A549 (cell line): ENCODE results near the gene DOCK1. TPM values are rescaled to one million over a fixed set of nuclear protein-coding genes. Genes with fewer than 3 reads are reported as not detected.

Source experiments
- ATAC-seq, 2 experiments: fragments of 200-7000 bp in 1 of 2; fragments of >200 bp in 1 of 2; cut with Nextera tagmentation in 1 of 2; cut with Tn5 transposase in 1 of 2; 3 replicates each; pipeline versions ENCODE4 v1.8.0 to v1.9.1; 2018 to 2020; ENCODE audit warnings: mild to moderate bottlenecking in 1 of 2, moderate library complexity in 1 of 2
- CTCF ChIA-PET: fragments of 300-600 bp; sonication (Branson Sonifier 250); formaldehyde crosslinking; extraction: SDS; loops from one replicate; lab custom pipeline; 2021; ENCODE audit warnings: antibody characterized with exemption, inconsistent platforms; lab: Yijun Ruan, JAX
- POLR2A ChIA-PET: fragments of 350-600 bp; formaldehyde crosslinking; extraction: SDS; loops from one replicate; lab custom pipeline; 2021; ENCODE audit warnings: antibody characterized with exemption, inconsistent platforms; lab: Yijun Ruan, JAX
- DNase-seq, 2 experiments: peaks; one replicate each; pipeline versions ENCODE4 v3.0.0 to v3.0.0-alpha.2; 2011 to 2016; ENCODE audit warnings: low read depth in 1 of 2, low spot score in 1 of 2
- FAIRE-seq: peaks from 2 replicates; lab custom pipeline; 2011; peaks lifted over from hg19 to GRCh38; lab: Jason Lieb, UNC
- H3K27ac ChIP-seq, 2 experiments: fragments of >200 bp; sonication (Bioruptor Twin); formaldehyde crosslinking; 3 replicates each; pipeline ENCODE4 v1.5.1; 2016 to 2017
- H3K4me1 ChIP-seq: fragments of >200 bp; sonication (Bioruptor Twin); formaldehyde crosslinking; 3 replicates; pipeline ENCODE4 v1.6.1; 2016
- H3K4me2 ChIP-seq: fragments of >200 bp; sonication (Bioruptor Twin); formaldehyde crosslinking; 3 replicates; pipeline ENCODE4 v1.6.1; 2016
- H3K4me3 ChIP-seq: fragments of >200 bp; sonication (Bioruptor Twin); formaldehyde crosslinking; 3 replicates; pipeline ENCODE4 v1.5.1; 2016
- H3K9me3 ChIP-seq: fragments of >200 bp; sonication (Bioruptor Twin); formaldehyde crosslinking; 3 replicates; pipeline ENCODE4 v1.6.1; 2016
- CEBPB ChIP-seq, 2 experiments: fragments of >200 bp in 1 of 2; sonication (Bioruptor Twin) in 1 of 2; formaldehyde crosslinking in 1 of 2; IDR thresholded peaks; 2 replicates each; pipeline ENCODE4 v1.6.1; 2012 to 2016
- CHD2 ChIP-seq: fragments of 150-350 bp; IDR thresholded peaks from 2 replicates; pipeline ENCODE4 v1.6.1; 2014; ENCODE audit warnings: low read length; ENCODE audit not compliant: partially characterized antibody
- CHD4 ChIP-seq: fragments of 200-600 bp; sonication (generic); IDR thresholded peaks from 2 replicates; pipeline ENCODE4 v1.6.1; 2016; ENCODE audit warnings: antibody characterized with exemption, mild to moderate bottlenecking, borderline replicate concordance
- E2F6 ChIP-seq: IDR thresholded peaks from 2 replicates; pipeline ENCODE4 v1.6.1; 2012; ENCODE audit warnings: low read depth, borderline replicate concordance
- EHMT2 ChIP-seq: fragments of 200-600 bp; sonication (generic); IDR thresholded peaks from 2 replicates; pipeline ENCODE4 v1.6.1; 2016; ENCODE audit warnings: antibody characterized with exemption, low read depth, mild to moderate bottlenecking, moderate library complexity
- ESRRA ChIP-seq: fragments of 150-350 bp; IDR thresholded peaks from 2 replicates; pipeline ENCODE4 v1.6.1; 2014; ENCODE audit warnings: mild to moderate bottlenecking, low read length, borderline replicate concordance
- FOSB ChIP-seq: fragments of 250-450 bp; sonication (Bioruptor Pico); IDR thresholded peaks from 2 replicates; pipeline ENCODE4 v1.5.0; 2020; ENCODE audit warnings: mild to moderate bottlenecking, moderate library complexity
- GATA3 ChIP-seq: IDR thresholded peaks from 2 replicates; pipeline ENCODE4 v1.6.1; 2012; ENCODE audit warnings: borderline replicate concordance
- HDAC2 ChIP-seq: fragments of 200-600 bp; sonication (generic); IDR thresholded peaks from 2 replicates; pipeline ENCODE4 v1.6.1; 2016
- HES2 ChIP-seq: fragments of >200 bp; sonication (Bioruptor Twin); formaldehyde crosslinking; IDR thresholded peaks from 2 replicates; pipeline ENCODE4 v1.6.1; 2016
- HEYL ChIP-seq: fragments of 250-450 bp; sonication (Bioruptor Pico); IDR thresholded peaks from 2 replicates; pipeline ENCODE4 v1.8.0; 2021; ENCODE audit warnings: mild to moderate bottlenecking, moderate library complexity
- HOXB13 ChIP-seq: fragments of 250-450 bp; sonication (Bioruptor Pico); IDR thresholded peaks from 2 replicates; pipeline ENCODE4 v1.5.0; 2020; ENCODE audit warnings: low read depth, mild to moderate bottlenecking, moderate library complexity
- HOXB5 ChIP-seq: fragments of 250-450 bp; sonication (Bioruptor Pico); IDR thresholded peaks from 2 replicates; pipeline ENCODE4 v1.5.0; 2020; ENCODE audit warnings: mild to moderate bottlenecking, moderate library complexity
- JUN ChIP-seq, 2 experiments: fragments of >200 bp; sonication (Bioruptor Twin); formaldehyde crosslinking; IDR thresholded peaks; 2 replicates in 1 of 2; 3 replicates in 1 of 2; pipeline ENCODE4 v1.6.1; 2016 to 2017
- KDM5A ChIP-seq: fragments of 200-600 bp; sonication (generic); IDR thresholded peaks from 2 replicates; pipeline ENCODE4 v1.6.1; 2016; ENCODE audit warnings: antibody characterized with exemption, mild to moderate bottlenecking
- MAFK ChIP-seq: fragments of 450-650 bp; IDR thresholded peaks from 2 replicates; pipeline ENCODE4 v1.6.1; 2014; ENCODE audit not compliant: partially characterized antibody
- MAX ChIP-seq: IDR thresholded peaks from 2 replicates; pipeline ENCODE4 v1.6.1; 2012
- NPAS2 ChIP-seq: fragments of 250-450 bp; sonication (Bioruptor Pico); IDR thresholded peaks from 2 replicates; pipeline ENCODE4 v1.8.0; 2022; ENCODE audit warnings: mild to moderate bottlenecking, moderate library complexity, borderline replicate concordance
- NR3C1 ChIP-seq: fragments of >200 bp; sonication (Bioruptor Twin); formaldehyde crosslinking; IDR thresholded peaks from 3 replicates; pipeline ENCODE4 v1.6.1; 2017
- RARB ChIP-seq: fragments of 250-450 bp; sonication (Bioruptor Pico); IDR thresholded peaks from 2 replicates; pipeline ENCODE4 v1.8.0; 2021; ENCODE audit warnings: mild to moderate bottlenecking, moderate library complexity
- RCOR1 ChIP-seq: fragments of 150-350 bp; IDR thresholded peaks from 2 replicates; pipeline ENCODE4 v1.6.1; 2014; ENCODE audit warnings: antibody characterized with exemption, low read length, low read depth
- SREBF2 ChIP-seq: fragments of 450-650 bp; IDR thresholded peaks from 2 replicates; pipeline ENCODE4 v1.6.1; 2014; ENCODE audit warnings: mild to moderate bottlenecking, moderate library complexity
- TFCP2L1 ChIP-seq: fragments of 250-450 bp; sonication (Bioruptor Pico); IDR thresholded peaks from 2 replicates; pipeline ENCODE4 v1.5.0; 2021; ENCODE audit warnings: mild to moderate bottlenecking
- ZC3H11A ChIP-seq: fragments of 450-650 bp; IDR thresholded peaks from 2 replicates; pipeline ENCODE4 v1.6.1; 2014; ENCODE audit warnings: antibody characterized with exemption, mild to moderate bottlenecking
- ZNF302 ChIP-seq: fragments of 250-450 bp; sonication (Bioruptor Pico); IDR thresholded peaks from 2 replicates; pipeline ENCODE4 v1.9.0; 2021; ENCODE audit warnings: inconsistent platforms, mild to moderate bottlenecking, moderate library complexity
- ZSCAN20 ChIP-seq: fragments of 250-450 bp; sonication (Bioruptor Pico); IDR thresholded peaks from 2 replicates; pipeline ENCODE4 v1.8.0; 2022; ENCODE audit warnings: mild to moderate bottlenecking, moderate library complexity
- WGBS: methylation state at CpG from one replicate; pipeline ENCODE4 v1.1.6; 2017; ENCODE audit errors: missing lambda C conversion rate; 5-methylcytosine and 5-hydroxymethylcytosine counted together
- polyA plus RNA-seq, 4 experiments: library from polyadenylated mRNA; depleted of rRNA in 3 of 4; stranded (reverse); fragments of >200 nt; fragmentation: RNase III in 1 of 4; extraction: RNeasy Plus Mini Kit Qiagen cat#74134 plus additional on column Dnase treatment in 1 of 4; gene quantifications; 2 replicates in 3 of 4; 3 replicates in 1 of 4; pipeline ENCODE4 v1.2.3, GENCODE V29; 2011 to 2017
- TF ChIP-seq, protein P1 (sequence below): IDR thresholded peaks from 2 replicates; pipeline ENCODE4 v1.6.1; 2012

The DOCK1 gene
- polyA plus RNA-seq, 2 of the 4 experiments (the other 2 are of a cell fraction) = 22.6 to 28.2 TPM

DNA sequence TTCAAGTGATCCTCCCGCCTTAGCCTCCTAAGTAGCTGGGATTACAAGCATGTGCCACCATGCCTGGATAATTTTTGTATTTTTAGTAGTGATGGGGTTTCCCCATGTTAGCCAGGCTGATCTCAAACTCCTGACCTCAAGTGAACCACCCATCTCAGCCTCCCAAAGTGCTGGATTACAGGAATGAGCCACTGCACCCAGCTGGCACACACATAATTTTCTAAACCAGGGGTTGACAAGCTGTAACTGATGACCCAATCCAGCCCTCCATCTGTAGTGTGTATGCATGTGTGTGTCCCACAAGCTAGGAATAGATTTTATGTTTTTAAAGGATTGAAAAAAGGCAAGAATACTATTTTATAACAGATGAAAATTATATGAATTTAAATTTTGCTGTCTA, 417.1 kb downstream of the DOCK1 start:
- ChIA-PET POLR2A (no interaction called here), CTCF (no interaction called here)
- no peak overlapping the region for H3K27ac ChIP-seq
- 70% methylated on average over 1 of the region's 1 CpG for WGBS
- DNase-seq = no peak
- no peaks in the 10 kb centered on the region for H3K4me1 ChIP-seq
- no peaks in the 10 kb centered on the region for H3K9me3 ChIP-seq
- H3K4me2 ChIP-seq = no peak overlapping the region
- TF ChIP-seq HOXB5 (no peak), HES2 (no peak), NPAS2 (no peak), SREBF2 (no peak), MAFK (no peak), JUN (IDR thresholded peaks at IDR 0.05) (no peak), RCOR1 (no peak), HEYL (CRISPR knock-in tag) (no peak), HOXB13 (CRISPR knock-in tag) (no peak), MAX (no peak), ZSCAN20 (CRISPR knock-in tag) (no peak), EHMT2 (no peak), NR3C1 (no peak), HDAC2 (no peak)
- TF ChIP-seq, all 56 proteins: peak for 0
- no peak overlapping the region for H3K4me3 ChIP-seq
- ATAC-seq (no peak), FAIRE-seq (no peak)

DNA sequence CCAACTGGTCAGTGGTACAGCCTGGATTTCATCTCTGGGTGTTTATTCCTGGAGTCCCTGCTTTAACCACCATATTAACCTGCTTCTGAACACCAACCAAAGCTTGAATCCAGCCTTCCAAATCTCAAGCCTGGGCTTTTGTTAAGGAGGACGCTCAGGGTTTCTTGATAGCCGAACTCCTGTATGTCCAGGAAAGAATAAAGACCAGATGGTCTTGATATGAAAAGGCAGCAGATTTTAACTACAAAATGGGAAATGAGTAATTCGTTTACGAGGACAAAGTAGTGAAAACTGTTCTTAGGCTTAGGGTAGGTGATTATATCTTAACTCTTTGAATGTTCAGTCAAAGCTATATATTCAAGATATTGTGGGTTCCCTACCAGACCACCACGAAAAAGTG, 420.3 kb downstream of the DOCK1 start:
- ChIA-PET CTCF (no interaction called here), POLR2A (no interaction called here)
- H3K4me3 ChIP-seq = no peak overlapping the region
- no peaks in the 10 kb centered on the region for H3K4me1 ChIP-seq
- no peak for ATAC-seq
- DNase-seq = no peak
- no peak for FAIRE-seq
- 88% methylated on average over 5 of the region's 5 CpGs for WGBS
- no peak overlapping the region for H3K27ac ChIP-seq
- TF ChIP-seq E2F6 = no peak
- TF ChIP-seq ZC3H11A = no peak
- TF ChIP-seq HOXB5 = no peak
- TF ChIP-seq NR3C1 = no peak
- no peak for TF ChIP-seq TFCP2L1 (CRISPR knock-in tag)
- no peak for TF ChIP-seq CEBPB (IDR thresholded peaks at IDR 0.05)
- TF ChIP-seq, protein P1, sequence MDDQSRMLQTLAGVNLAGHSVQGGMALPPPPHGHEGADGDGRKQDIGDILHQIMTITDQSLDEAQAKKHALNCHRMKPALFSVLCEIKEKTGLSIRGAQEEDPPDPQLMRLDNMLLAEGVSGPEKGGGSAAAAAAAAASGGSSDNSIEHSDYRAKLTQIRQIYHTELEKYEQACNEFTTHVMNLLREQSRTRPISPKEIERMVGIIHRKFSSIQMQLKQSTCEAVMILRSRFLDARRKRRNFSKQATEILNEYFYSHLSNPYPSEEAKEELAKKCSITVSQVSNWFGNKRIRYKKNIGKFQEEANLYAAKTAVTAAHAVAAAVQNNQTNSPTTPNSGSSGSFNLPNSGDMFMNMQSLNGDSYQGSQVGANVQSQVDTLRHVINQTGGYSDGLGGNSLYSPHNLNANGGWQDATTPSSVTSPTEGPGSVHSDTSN = no peak
- TF ChIP-seq FOSB (CRISPR knock-in tag) = no peak
- no peak for TF ChIP-seq MAX
- no peak for TF ChIP-seq CHD4
- TF ChIP-seq MAFK = no peak
- no peak for TF ChIP-seq GATA3
- TF ChIP-seq RARB (CRISPR knock-in tag) = no peak
- TF ChIP-seq ZNF302 (CRISPR knock-in tag) = no peak
- no peak for TF ChIP-seq ESRRA
- TF ChIP-seq HDAC2 = no peak
- no peak for TF ChIP-seq KDM5A
- TF ChIP-seq CHD2 = no peak
- no peaks in the 10 kb centered on the region for H3K9me3 ChIP-seq
- H3K4me2 ChIP-seq = no peak overlapping the region
